GM12801 (cell line): ENCODE measurements around the gene LBH.

Experiments used
- CTCF ChIP-seq: IDR thresholded peaks from one replicate; pipeline ENCODE4 v1.5.1; 2011; ENCODE audit warnings: control low read depth; ENCODE audit not compliant: insufficient read length; ENCODE audit errors: extremely low read depth

Gene LBH

GRCh38 chr2:30268296-30268871 is 37.0 kb downstream of the LBH start:
- TF ChIP-seq CTCF, result no peak

GRCh38 chr2:30269771-30270145 is 38.4 kb downstream of the LBH start:
- no peak for TF ChIP-seq CTCF

GRCh38 chr2:30270166-30270565 is 38.8 kb downstream of the LBH start:
- TF ChIP-seq CTCF, result no peak

GRCh38 chr2:30271301-30271700 is 40.0 kb downstream of the LBH start:
- TF ChIP-seq CTCF, result no peak

- TF ChIP-seq CTCF, result no peak
Measured at GRCh38 chr2:30272286-30272685, 41.0 kb downstream of the LBH start.

GRCh38 chr2:30272761-30273573 is 41.6 kb downstream of the LBH start:
- no peak for TF ChIP-seq CTCF

- TF ChIP-seq CTCF, result no peak
Measured at GRCh38 chr2:30273574-30273929, 42.2 kb downstream of the LBH start.
